H4 (cell line): ENCODE results near the gene GFOD1. TPM values are rescaled to one million over a fixed set of nuclear protein-coding genes. Genes with fewer than 3 reads are reported as not detected.

Source experiments
- DNase-seq: peaks from one replicate; pipeline ENCODE4 v3.0.0-alpha.2; 2015; ENCODE audit warnings: low spot score
- total RNA-seq: library from RNA; depleted of rRNA; stranded (reverse); fragments of >200 nt; shearing (Covaris generic); gene quantifications from 2 replicates; pipeline ENCODE4 v1.2.3, GENCODE V29; 2014; rRNA removed

The GFOD1 gene
- total RNA-seq, 1 experiment from 2014 or later: 0.87 TPM

DNA sequence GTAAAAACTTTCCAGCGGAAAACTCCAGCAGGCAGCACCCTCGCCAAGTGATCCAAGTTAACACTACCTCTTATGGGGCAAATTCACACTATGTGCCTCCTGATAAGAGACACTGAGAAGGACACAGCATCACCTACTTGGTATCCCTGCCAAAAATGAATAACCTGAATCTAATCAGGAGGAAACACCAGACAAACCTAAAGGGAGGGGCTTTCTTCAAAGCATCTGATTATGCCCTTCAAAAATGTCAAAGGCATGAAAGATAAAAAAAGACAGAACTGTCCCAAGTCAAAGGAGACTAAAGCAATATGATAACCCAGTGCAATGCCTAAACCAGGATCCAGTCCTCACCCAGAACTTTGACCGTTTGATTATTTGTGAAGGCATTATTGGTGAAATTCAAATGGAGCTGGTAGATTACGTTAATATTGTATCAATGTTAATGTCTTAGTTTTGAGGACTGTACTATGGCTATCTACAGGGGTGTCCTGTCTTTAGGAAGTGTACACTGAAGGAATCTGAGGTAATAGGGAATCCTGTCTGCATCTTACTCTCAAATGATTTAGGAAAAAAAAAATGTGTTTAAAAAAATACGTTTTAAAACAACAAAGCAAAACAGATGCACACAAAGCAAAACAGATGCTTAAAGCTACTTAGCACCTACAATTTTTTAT, 167.4 kb downstream of the GFOD1 start:
- no peak for DNase-seq

GRCh38 chr6:13318821-13319220, 168.6 kb downstream of the GFOD1 start:
- DNase-seq: no peak

GRCh38 chr6:13315896-13316295, 171.5 kb downstream of the GFOD1 start:
- no peak for DNase-seq

GRCh38 chr6:13314806-13315205, 172.6 kb downstream of the GFOD1 start:
- no peak for DNase-seq

GRCh38 chr6:13311155-13311554, 176.2 kb downstream of the GFOD1 start:
- no peak for DNase-seq

GRCh38 chr6:13308332-13308731, 179.1 kb downstream of the GFOD1 start:
- no peak for DNase-seq

Other genes starting within 250 kb of the GFOD1 start
- 31.9 and 33.7 TPM in 2 replicates for gene TBC1D7, start 159.1 kb downstream of the GFOD1 start, total RNA-seq
- gene SIRT5, start 87.0 kb upstream of the GFOD1 start, total RNA-seq: 13.3 and 25.6 TPM in 2 replicates
- 104 and 110 TPM in 2 replicates for gene NOL7, start 127.7 kb upstream of the GFOD1 start, total RNA-seq
- 15.7 and 18.7 TPM in 2 replicates for gene RANBP9, start 224.2 kb upstream of the GFOD1 start, total RNA-seq